Gastroesophageal sphincter (tissue), 4 donors: ENCODE data around the gene RPL35. TPM values are rescaled to one million over a fixed set of nuclear protein-coding genes. Genes with fewer than 3 reads are reported as not detected.

Experiments
- ATAC-seq: fragments of 150-250 bp; one replicate; pipeline ENCODE4 v1.9.1; 2016; ENCODE audit warnings: mild to moderate bottlenecking, moderate library complexity
- H3K27ac ChIP-seq, 4 donors: fragments of 200-600 bp; sonication (generic) in 3 of 4; 1 replicate in 3 of 4; 2 replicates in 1 of 4; pipeline ENCODE4 v1.5.1; 2016 to 2019
- H3K27me3 ChIP-seq: fragments of 200-600 bp; sonication (generic); one replicate; pipeline ENCODE4 v1.5.1; 2019
- H3K36me3 ChIP-seq, 2 donors: fragments of 200-600 bp; sonication (generic); one replicate each; pipeline ENCODE4 v1.5.1; 2019; ENCODE audit warnings: control low read depth in 1 of 2
- H3K4me1 ChIP-seq, 3 donors: fragments of 200-600 bp; sonication (generic); 1 replicate in 2 of 3; 2 replicates in 1 of 3; pipeline ENCODE4 v1.5.1; 2016 to 2019; ENCODE audit warnings: control low read depth in 2 of 3
- H3K4me3 ChIP-seq, 2 donors: fragments of 200-600 bp; sonication (generic); one replicate each; pipeline ENCODE4 v1.5.1; 2019; ENCODE audit warnings: mild to moderate bottlenecking in 1 of 2, moderate library complexity in 1 of 2
- H3K9me3 ChIP-seq, 3 donors: fragments of 200-600 bp; sonication (generic); one replicate each; pipeline ENCODE4 v1.5.1; 2017 to 2019; ENCODE audit warnings: control low read depth in 2 of 3
- CTCF ChIP-seq, 4 experiments: fragments of 200-600 bp in 2 of 4; fragments of 450-650 bp in 2 of 4; sonication (generic) in 1 of 4; IDR thresholded peaks; one replicate each; pipeline ENCODE4 v1.5.1; 2017 to 2019; ENCODE audit warnings: antibody characterized with exemption in 4 of 4, mild to moderate bottlenecking in 2 of 4, moderate library complexity in 2 of 4
- EP300 ChIP-seq: sonication (generic); formaldehyde crosslinking; IDR thresholded peaks from one replicate; pipeline ENCODE4 v1.6.1; 2017; ENCODE audit warnings: antibody characterized with exemption, mild to moderate bottlenecking
- POLR2A ChIP-seq, 2 donors: fragments of 450-650 bp; IDR thresholded peaks; one replicate each; pipeline ENCODE4 v1.6.1; 2017; ENCODE audit warnings: antibody characterized with exemption in 2 of 2, mild to moderate bottlenecking in 2 of 2, moderate library complexity in 1 of 2
- POLR2AphosphoS5 ChIP-seq: sonication (generic); formaldehyde crosslinking; IDR thresholded peaks from one replicate; pipeline ENCODE4 v1.6.1; 2017; ENCODE audit warnings: antibody characterized with exemption
- WGBS, 2 donors: methylation state at CpG; one replicate each; pipeline ENCODE4 v1.1.5; 2018; ENCODE audit warnings: low coverage in 1 of 2; 5-methylcytosine and 5-hydroxymethylcytosine counted together
- total RNA-seq, 4 donors: library from RNA; depleted of rRNA; stranded (reverse); fragments of >200 nt; gene quantifications; one replicate each; pipeline ENCODE4 v1.1.0, GENCODE V29; 2016

The RPL35 gene
- total RNA-seq, 4 donors from 2014 or later, result 1,026 to 2,785 (median 2,065) TPM

- WGBS, 2 donors, result 80% methylated on average over 1 of the region's 5 CpGs; no CpG with 5 or more reads in 1 of the 2 donors
- peaks cover 0 to 15% of the 10 kb centered on the region in 2 donors for H3K36me3 ChIP-seq
- H3K27ac ChIP-seq, result peak overlapping the region in 2 of 4 donors; percentile 11 to 84
- H3K27me3 ChIP-seq, result no peaks in the 10 kb centered on the region
- no peak for ATAC-seq
- TF ChIP-seq EP300 (no peak), POLR2AphosphoS5 (no peak)
- H3K9me3 ChIP-seq, result no peaks in the 10 kb centered on the region
- H3K4me1 ChIP-seq, result peaks cover 0 to 41% (median 30%) of the 10 kb centered on the region in 3 donors
- H3K4me3 ChIP-seq, result no peak overlapping the region
Observed at GRCh38 chr9:124814164-124814535, 47.6 kb downstream of the RPL35 start.

GRCh38 chr9:124813501-124814163 lies 48.1 kb downstream of the RPL35 start:
- ATAC-seq, result no peak
- peak overlapping the region in 3 of 4 donors; percentile 11 to 84 (median 82) for H3K27ac ChIP-seq

GRCh38 chr9:124813041-124813440 lies 48.7 kb downstream of the RPL35 start:
- ATAC-seq, result no peak
- peak overlapping the region in 3 of 4 donors; percentile 72 to 84 (median 82) for H3K27ac ChIP-seq
- WGBS, 2 donors, result 80 to 83% methylated on average over 1 of the region's 7 CpGs

More at GRCh38 chr9:124813501-124814163, 48.1 kb downstream of the RPL35 start:
- Histone ChIP-seq H3K9me3 (no peaks in the 10 kb centered on the region), H3K4me1 (peaks cover 0 to 41% (median 30%) of the 10 kb centered on the region in 3 donors), H3K27me3 (no peaks in the 10 kb centered on the region), H3K36me3 (peaks cover 0 to 20% of the 10 kb centered on the region in 2 donors), H3K4me3 (no peak overlapping the region)
- no peak for TF ChIP-seq POLR2A (IDR thresholded peaks at IDR 0.05)
- TF ChIP-seq EP300, result no peak
- TF ChIP-seq POLR2AphosphoS5, result no peak
- no peak for TF ChIP-seq CTCF (IDR thresholded peaks at IDR 0.05)
- 80 to 81% methylated on average over 6 to 8 of the region's 11 CpGs for WGBS, 2 donors

GRCh38 chr9:124812441-124812876 lies 49.3 kb downstream of the RPL35 start:
- Histone ChIP-seq H3K27me3 (no peaks in the 10 kb centered on the region), H3K4me1 (peaks cover 0 to 41% (median 30%) of the 10 kb centered on the region in 3 donors), H3K9me3 (no peaks in the 10 kb centered on the region), H3K36me3 (peaks cover 0 to 31% of the 10 kb centered on the region in 2 donors), H3K27ac (peak overlapping the region in 3 of 4 donors; percentile 72 to 84 (median 82)), H3K4me3 (no peak overlapping the region)
- peak; percentile 82 for ATAC-seq
- TF ChIP-seq EP300, result no peak
- TF ChIP-seq POLR2AphosphoS5, result no peak
- TF ChIP-seq POLR2A (IDR thresholded peaks at IDR 0.05), result no peak
- no peak for TF ChIP-seq CTCF (IDR thresholded peaks at IDR 0.05)
- WGBS, 2 donors, result 47 to 52% methylated on average over 2 to 4 of the region's 6 CpGs

More at GRCh38 chr9:124813041-124813440, 48.7 kb downstream of the RPL35 start:
- H3K9me3 ChIP-seq, result no peaks in the 10 kb centered on the region
- no peak overlapping the region for H3K4me3 ChIP-seq
- H3K27me3 ChIP-seq, result no peaks in the 10 kb centered on the region
- H3K4me1 ChIP-seq, result peaks cover 0 to 41% (median 30%) of the 10 kb centered on the region in 3 donors
- H3K36me3 ChIP-seq, result peaks cover 0 to 26% of the 10 kb centered on the region in 2 donors
- no peak for TF ChIP-seq CTCF (IDR thresholded peaks at IDR 0.05)
- no peak for TF ChIP-seq EP300
- no peak for TF ChIP-seq POLR2A (IDR thresholded peaks at IDR 0.05)
- TF ChIP-seq POLR2AphosphoS5, result no peak

- Histone ChIP-seq H3K9me3 (no peaks in the 10 kb centered on the region), H3K27ac (peak overlapping the region; percentile 1 to 84 (median 77)), H3K4me3 (no peak overlapping the region), H3K36me3 (peaks cover 0 to 31% of the 10 kb centered on the region in 2 donors), H3K27me3 (no peaks in the 10 kb centered on the region), H3K4me1 (peaks cover 0 to 41% (median 30%) of the 10 kb centered on the region in 3 donors)
- TF ChIP-seq POLR2A (IDR thresholded peaks at IDR 0.05) (no peak), CTCF (IDR thresholded peaks at IDR 0.05) (peak in 1 of 4 experiments; percentile 50), POLR2AphosphoS5 (no peak)
- 24 to 48% methylated on average over 4 to 8 of the region's 12 CpGs for WGBS, 2 donors
- peak; percentile 68 for ATAC-seq
Observed at GRCh38 chr9:124810663-124811355, 50.9 kb downstream of the RPL35 start.
